ENCODE data around the gene TNRC6A. TPM values are rescaled to one million over a fixed set of nuclear protein-coding genes. Genes with fewer than 3 reads are reported as not detected.
A peak's percentile ranks its signal among the peaks of the same experiment; 100 is the strongest.

TNRC6A gene
- total RNA-seq, 4 donors from 2014 or later, result 45.8 to 70.7 (median 57.4) TPM

GRCh38 chr16:24729951-24730815 is 732 bp downstream of the TNRC6A start:
- Histone ChIP-seq H3K27me3 (no peaks in the 10 kb centered on the region), H3K4me3 (replicated peaks in 1 of 3) (peak overlapping the region in 2 of 3 donors; percentile 58 to 74), H3K4me1 (peaks cover 12 to 16% of the 10 kb centered on the region in 2 donors), H3K36me3 (no peaks in the 10 kb centered on the region), H3K9me3 (no peaks in the 10 kb centered on the region), H3K27ac (peak overlapping the region; percentile 90 to 94 (median 92))
- TF ChIP-seq POLR2A (IDR thresholded peaks at IDR 0.05) (no peak), CTCF (IDR thresholded peaks at IDR 0.05) (no peak)
- peak; percentile 30 for DNase-seq
- intact Hi-C loops (cut with DNase I), result no loop called here
- whole genome bisulfite sequencing, 2 donors, result 1 to 2% methylated on average over 34 to 45 of the region's 61 CpGs

GRCh38 chr16:24730914-24731313 is 1.5 kb downstream of the TNRC6A start:
- no peaks in the 10 kb centered on the region for H3K27me3 ChIP-seq
- H3K4me1 ChIP-seq, result peaks cover 14 to 16% of the 10 kb centered on the region in 2 donors
- intact Hi-C loops (cut with DNase I), result no loop called here
- no peaks in the 10 kb centered on the region for H3K9me3 ChIP-seq
- no peak for DNase-seq
- WGBS, 2 donors, result 18 to 21% methylated on average over 6 of the region's 6 CpGs
- no peaks in the 10 kb centered on the region for H3K36me3 ChIP-seq
- peak overlapping the region in 2 of 3 donors; percentile 58 to 74 for H3K4me3 ChIP-seq (replicated peaks in 1 of 3)
- H3K27ac ChIP-seq, result peak overlapping the region; percentile 20 to 43 (median 21)
- TF ChIP-seq CTCF (IDR thresholded peaks at IDR 0.05) (no peak), POLR2A (IDR thresholded peaks at IDR 0.05) (no peak)

GRCh38 chr16:24731722-24732419 is 2.4 kb downstream of the TNRC6A start:
- no peaks in the 10 kb centered on the region for H3K9me3 ChIP-seq
- H3K27me3 ChIP-seq, result no peaks in the 10 kb centered on the region
- 59 to 62% methylated on average over 8 of the region's 8 CpGs for WGBS, 2 donors
- TF ChIP-seq CTCF (IDR thresholded peaks at IDR 0.05) (no peak), POLR2A (IDR thresholded peaks at IDR 0.05) (no peak)
- intact Hi-C loops (cut with DNase I), result no loop called here
- peak overlapping the region; percentile 20 to 43 (median 21) for H3K27ac ChIP-seq
- no peaks in the 10 kb centered on the region for H3K36me3 ChIP-seq
- peaks cover 23 to 24% of the 10 kb centered on the region in 2 donors for H3K4me1 ChIP-seq
- no peak overlapping the region for H3K4me3 ChIP-seq (replicated peaks in 1 of 3)
- peak in 1 of 2 donors; percentile 8 for DNase-seq

GRCh38 chr16:24734382-24734781 is 4.9 kb downstream of the TNRC6A start:
- intact Hi-C loops (cut with DNase I), result no loop called here
- Histone ChIP-seq H3K9me3 (no peaks in the 10 kb centered on the region), H3K4me1 (peaks cover 34 to 47% of the 10 kb centered on the region in 2 donors), H3K36me3 (no peaks in the 10 kb centered on the region), H3K4me3 (replicated peaks in 1 of 3) (no peak overlapping the region), H3K27me3 (no peaks in the 10 kb centered on the region), H3K27ac (peak overlapping the region in 1 of 3 donors; percentile 18)
- WGBS, 2 donors, result 84 to 90% methylated on average over 1 of the region's 1 CpG
- TF ChIP-seq POLR2A (IDR thresholded peaks at IDR 0.05) (no peak), CTCF (IDR thresholded peaks at IDR 0.05) (no peak)
- DNase-seq, result no peak
